Activated T-cell treated with anti-CD3 and anti-CD28 coated beads for 4 hours (primary cell): ENCODE measurements around the gene PTMS.

ENCODE experiments used
- DNase-seq: peaks from one replicate; pipeline ENCODE4 v3.0.0-alpha.2; 2020

The PTMS gene

DNA sequence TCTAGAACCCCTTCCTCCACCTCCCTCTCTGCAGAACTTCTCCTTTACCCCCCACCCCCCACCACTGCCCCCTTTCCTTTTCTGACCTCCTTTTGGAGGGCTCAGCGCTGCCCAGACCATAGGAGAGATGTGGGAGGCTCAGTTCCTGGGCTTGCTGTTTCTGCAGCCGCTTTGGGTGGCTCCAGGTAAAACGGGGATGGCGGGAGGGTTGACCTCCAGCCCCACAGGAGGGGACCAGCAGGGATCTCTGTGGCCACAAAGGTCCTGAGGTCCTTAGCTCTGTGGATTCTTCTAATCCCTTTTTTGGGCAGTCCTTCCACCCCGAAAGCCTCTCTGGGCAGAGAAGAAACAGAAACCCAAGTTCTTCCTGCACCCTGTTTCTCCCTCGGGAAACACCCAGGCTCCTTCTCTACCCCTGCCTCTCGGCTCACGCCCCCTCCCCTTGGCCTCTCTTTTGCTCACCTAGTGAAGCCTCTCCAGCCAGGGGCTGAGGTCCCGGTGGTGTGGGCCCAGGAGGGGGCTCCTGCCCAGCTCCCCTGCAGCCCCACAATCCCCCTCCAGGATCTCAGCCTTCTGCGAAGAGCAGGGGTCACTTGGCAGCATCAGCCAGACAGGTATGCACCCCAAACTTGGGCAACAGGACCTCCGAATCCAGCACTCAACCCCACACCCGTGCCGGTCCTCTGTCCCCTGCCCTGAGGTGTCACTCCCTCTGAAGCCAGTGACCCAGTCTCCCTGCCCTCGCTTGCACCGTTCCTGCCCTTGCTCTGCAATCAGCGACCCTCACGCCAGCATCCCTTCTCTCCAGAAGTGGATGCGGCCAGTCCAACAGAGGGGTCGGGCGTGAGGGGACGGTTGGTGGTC, 6.8 kb downstream of the PTMS start:
- DNase-seq = no peak

- DNase-seq = peak; percentile 71
These were observed 7.6 kb downstream of the PTMS start for GRCh38 chr12:6773590-6774351.

GRCh38 chr12:6774499-6775062, 8.4 kb downstream of the PTMS start:
- no peak for DNase-seq

- no peak for DNase-seq
These were observed 9.3 kb downstream of the PTMS start for GRCh38 chr12:6775185-6776174.

- no peak for DNase-seq
These were observed 11.2 kb downstream of the PTMS start for GRCh38 chr12:6777386-6777785.

DNA sequence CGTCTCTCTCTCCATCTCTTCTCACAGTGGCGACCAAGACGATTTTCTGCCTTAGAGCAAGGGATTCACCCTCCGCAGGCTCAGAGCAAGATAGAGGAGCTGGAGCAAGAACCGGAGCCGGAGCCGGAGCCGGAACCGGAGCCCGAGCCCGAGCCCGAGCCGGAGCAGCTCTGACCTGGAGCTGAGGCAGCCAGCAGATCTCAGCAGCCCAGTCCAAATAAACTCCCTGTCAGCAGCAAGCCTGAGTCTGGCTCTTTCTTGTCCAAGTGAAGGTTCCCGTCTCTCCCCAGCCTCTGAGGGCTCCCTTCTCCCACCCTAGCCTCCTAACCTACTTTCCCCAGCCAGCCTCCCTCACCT, 12.0 kb downstream of the PTMS start:
- no peak for DNase-seq

GRCh38 chr12:6778574-6779550, 12.7 kb downstream of the PTMS start:
- peak; percentile 87 for DNase-seq

DNA sequence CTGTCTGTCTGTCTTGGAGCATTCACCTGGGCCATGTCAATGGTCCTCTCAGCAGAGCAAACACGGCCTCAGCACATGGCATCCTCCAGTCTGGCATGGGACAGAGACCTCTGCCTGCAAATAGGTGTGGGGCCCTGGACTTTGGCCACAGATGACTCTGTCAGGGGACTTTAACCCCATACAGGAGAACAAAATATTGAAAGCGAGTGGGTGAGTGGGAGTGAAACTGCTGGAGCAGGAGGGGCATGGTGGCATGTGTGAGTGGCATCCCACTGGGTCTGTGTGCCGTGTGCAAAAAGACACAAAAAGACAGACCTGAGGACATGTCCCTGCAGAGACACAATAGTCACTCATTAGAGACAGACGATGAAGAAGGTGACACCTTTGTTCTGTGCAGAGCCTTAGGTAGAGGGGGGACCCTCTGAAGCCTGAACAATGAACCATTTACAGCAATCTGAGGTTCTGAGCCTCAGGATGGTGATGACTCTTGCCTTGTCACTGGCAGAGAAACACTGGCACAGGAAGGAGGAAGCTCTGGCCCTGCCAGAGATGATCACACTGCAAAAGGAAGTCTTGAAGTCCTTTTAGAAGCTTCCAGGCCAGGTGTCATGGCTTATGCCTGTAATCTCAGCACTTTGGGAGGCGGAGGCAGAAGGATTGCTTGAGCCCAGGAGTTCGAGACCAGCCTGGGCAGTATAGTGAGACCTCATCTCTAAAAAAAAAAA, 13.7 kb downstream of the PTMS start:
- DNase-seq = no peak

- no peak for DNase-seq
These were observed 14.4 kb downstream of the PTMS start for GRCh38 chr12:6780573-6780972.

DNA sequence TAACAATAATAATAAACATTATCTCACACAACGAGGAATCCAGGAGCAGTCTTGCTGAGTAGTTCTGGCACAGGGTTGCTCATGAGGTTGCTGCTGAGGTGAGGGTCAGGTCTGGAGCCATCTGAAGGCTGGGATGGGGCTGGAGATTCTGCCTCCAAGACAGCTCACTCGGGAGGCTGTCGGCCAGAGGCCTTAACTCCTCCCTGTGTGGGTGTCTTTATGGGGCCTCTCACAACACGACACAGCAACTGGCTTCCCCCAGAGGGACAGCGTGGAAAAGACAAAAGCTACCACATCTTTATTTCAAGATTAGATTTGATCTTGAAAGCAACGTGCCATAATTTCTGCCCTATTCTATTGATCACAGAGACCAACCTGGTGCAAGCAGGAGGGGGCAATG, 16.0 kb downstream of the PTMS start:
- no peak for DNase-seq

DNA sequence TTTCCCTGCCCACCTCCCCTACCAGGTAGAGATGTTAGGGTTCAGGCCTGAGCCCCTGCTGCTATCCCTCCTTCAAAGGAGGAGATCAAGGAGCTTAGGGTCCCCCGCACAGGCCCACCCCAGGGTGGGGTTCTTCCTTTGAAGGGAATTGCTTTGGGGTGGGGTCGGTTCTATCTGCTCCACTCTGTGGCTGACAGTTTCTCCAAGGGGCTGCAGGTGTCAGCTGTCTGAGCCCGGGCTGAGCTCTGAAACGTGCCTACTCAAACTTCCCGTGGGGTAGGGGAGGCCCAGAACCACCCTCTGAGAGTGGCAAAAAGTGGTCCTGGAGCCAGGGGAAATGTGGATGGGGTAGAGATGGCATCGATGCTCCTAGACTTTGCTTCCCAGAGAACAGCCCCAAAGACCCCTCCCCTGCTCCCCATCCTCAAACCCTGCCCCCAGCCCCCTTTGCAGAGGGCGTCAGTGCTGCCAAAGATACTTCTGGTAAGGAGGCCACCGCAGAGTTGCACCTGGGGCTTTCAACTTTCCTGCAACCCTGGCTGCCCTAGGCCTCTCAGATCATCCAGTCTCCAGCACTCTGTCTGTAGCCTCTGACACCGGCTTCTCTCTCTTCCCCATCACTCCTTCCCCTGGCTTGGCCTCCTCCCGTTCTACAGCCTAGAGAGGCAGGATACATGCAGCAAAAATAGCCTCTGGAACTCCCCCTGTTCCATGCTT, 16.8 kb downstream of the PTMS start:
- DNase-seq = no peak

- no peak for DNase-seq
These were observed 17.7 kb downstream of the PTMS start for GRCh38 chr12:6783828-6784227.

DNA sequence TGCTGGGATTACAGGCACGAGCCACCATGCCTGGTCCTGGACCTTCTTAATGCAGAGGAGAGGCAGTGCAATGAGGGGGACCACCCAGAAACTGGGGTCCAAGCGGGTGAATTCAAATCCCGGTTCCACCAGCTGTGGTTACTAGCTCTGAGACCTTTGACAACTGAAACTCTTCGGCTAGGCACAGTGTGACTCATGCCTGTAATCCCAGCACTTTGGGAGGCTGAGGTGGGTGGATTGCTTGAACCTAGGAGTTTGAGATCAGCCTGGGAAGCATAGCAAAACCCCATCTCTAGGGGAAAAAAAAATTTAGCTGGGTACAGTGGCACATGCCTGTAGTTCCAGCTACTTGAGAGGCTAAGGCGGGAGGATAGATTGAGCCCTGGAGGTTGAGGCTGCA, 18.1 kb downstream of the PTMS start:
- DNase-seq = no peak

GRCh38 chr12:6784761-6785160, 18.6 kb downstream of the PTMS start:
- DNase-seq = no peak

DNA sequence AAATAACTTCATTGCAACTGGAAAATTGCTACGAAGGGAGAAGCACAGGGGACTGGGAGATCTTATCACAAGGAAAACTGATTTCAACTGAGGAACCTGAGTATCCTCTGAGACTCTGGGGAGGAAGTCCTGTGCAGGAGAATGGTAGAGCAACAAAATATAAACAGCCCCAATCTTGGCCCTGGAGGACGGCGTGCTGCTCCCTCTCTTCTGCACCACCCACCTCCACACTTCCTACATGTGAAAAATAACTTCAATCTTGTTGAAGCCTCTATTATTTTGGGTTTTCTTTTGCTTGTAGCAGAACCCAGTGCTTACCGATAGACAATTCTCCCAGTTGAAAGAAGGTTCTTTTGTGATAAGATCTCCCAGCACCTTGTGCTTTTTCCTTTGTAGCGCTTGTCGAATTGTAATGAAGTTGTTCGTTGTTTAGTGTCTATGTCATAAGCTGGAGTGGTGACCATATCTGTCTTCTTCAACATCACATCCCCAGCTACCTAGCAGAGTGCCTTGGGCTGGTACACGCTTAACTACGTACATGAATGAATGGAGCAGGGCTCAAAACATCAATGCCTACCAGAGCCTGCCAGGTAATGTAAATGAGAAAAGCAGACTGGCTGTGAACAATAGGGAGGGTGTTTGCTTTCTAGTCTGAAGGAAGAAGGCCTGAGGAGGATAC, 20.4 kb downstream of the PTMS start:
- no peak for DNase-seq

DNA sequence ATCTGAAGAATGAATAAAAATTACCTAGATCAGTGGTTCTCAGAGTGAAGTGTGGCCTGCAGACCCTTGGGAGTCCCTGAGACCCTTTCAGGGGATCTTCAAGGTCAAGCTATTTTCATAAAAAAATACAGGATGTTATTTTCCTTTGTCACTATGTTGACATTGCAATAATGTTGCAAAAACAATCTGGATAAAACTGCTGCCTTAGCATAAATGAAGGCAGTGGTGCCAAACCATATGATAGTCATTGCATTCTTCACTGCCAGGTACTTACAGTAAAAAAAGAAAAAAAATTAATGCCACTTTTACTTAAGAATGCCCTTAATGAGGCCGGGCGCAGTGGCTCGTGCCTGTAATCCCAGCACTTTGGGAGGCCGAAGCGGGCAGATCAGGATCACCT, 21.1 kb downstream of the PTMS start:
- DNase-seq = no peak

- no peak for DNase-seq
These were observed 23.1 kb downstream of the PTMS start, which contains the start of gene CD4 for GRCh38 chr12:6788972-6789924. TSS of gene CD4 (plus strand) at chr12:6789528. CDS start at chr12:6800139, 10,611 bp downstream.

GRCh38 chr12:6790496-6791150, 24.5 kb downstream of the PTMS start:
- no peak for DNase-seq
